HG03575 (cell line): Measurements from ENCODE around the gene ATG13.
"Not testable (repeated sequence)": the region's sequence is repeated elsewhere in the genome, so short reads cannot be mapped to it uniquely, and the experiment has no call there.

Experiments
- ATAC-seq: cut with Tn5 transposase; IDR thresholded peaks from one replicate; pipeline ENCODE4 v1.9.1; 2021; ENCODE audit not compliant: unreplicated experiment, insufficient number of reproducible peaks, low FRiP score; ENCODE audit errors: extremely low read depth

Gene ATG13

DNA sequence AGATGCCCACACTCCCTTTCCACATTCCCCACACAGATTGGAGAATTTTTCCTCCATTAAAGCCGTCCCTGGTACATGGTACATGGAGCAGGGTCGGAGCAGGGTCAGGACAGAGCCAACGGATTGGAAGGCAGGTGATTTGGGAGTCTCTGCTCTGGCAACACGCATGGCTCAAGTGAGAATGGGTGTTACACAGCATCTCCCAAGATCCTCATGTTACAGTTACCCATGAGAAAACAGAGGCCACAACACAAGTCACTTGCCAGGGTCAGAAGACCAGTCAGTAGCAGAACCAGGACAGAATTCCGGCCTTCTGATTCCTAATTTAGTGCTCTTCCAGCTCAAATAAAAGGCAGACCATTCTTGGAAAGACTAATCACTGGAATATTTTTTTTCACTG lies 94.0 kb downstream of the ATG13 start:
- ATAC-seq: no peak

DNA sequence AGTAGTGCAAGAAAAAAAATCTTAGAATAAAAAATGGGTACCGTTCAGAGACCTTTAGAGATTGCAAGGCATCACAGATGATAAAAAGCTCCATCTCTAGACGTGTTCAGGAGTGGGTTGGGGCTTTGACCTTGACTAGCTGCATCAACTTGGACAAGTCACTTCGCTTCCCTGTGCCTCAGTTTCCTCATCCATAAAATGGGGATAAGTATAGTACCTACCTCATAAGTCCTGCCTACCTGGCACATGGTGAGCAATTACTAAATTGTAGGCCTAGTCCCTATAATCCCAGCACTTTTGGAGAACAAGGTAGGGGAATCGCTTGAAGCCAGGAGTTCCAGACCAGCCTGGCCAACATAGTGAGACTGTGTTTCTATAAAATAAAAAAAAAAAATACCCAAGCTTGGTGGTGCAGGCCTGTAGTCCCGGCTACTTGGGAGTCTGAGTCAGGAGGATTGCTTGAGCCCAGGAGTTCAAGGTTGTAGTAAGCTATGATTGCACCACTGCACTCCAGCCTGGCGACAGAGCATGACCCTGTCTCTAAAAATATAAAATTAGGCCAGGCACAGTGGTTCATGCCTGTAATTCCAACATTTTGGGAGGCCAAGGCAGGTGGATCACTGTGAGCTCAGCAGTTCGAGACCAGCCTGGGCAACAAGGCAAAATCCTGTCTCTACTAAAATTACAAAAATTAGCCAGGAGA lies 95.7 kb downstream of the ATG13 start:
- no peak for ATAC-seq

DNA sequence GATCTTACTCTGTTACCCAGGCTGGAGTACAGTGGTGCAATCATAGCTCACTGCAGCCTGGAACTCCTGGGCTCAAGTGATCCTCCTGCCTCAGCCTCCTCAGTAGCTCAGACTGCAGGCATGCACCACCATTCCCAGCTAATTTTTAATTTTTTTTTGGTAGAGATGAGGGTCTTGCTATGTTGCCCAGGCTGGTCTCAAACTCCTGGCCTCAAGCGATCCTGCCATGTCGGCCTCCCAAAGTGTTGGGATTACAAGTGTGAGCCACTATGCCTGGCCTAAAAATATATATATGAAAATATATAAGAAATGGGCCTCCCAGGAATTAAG lies 100.4 kb downstream of the ATG13 start:
- not testable (repeated sequence) for ATAC-seq

DNA sequence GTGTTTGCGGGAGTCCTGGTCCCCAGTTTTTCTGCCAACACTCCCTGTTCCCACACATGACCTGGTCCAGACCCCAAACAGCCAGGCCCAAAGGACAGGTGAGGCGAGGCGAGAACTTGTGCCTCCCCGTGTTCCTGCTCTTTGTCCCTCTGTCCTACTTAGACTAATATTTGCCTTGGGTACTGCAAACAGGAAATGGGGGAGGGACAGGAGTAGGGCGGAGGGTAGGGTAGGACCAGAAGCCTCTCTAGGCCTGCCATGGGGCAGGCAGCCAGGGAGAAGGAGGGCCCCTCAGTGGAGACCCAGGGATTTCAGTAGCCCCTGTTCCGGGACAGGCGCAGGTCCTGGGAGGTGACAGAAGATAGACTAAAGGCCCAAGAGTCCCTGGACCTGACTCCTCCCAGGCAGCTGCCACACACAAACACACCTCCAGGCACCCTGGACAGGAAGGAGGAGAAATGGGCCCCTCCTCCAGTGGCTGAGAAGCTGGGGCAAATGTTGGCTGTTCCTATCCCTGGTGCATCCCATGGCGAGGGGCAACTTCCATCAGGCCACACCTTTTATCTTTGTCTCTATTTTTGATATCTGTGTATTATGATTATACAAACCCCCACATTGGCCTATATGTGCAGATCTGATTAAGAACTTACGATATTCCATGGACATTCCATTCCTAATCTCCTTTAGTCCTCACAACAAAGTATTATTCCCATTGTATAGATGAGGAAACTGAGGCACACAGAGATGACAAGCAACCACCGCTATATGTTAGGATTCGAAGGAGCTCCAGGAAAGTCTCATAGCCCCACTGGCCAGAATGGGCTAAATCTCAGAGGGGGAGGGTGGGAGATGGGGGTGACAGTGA lies 101.0 kb downstream of the ATG13 start:
- ATAC-seq: no peak

DNA sequence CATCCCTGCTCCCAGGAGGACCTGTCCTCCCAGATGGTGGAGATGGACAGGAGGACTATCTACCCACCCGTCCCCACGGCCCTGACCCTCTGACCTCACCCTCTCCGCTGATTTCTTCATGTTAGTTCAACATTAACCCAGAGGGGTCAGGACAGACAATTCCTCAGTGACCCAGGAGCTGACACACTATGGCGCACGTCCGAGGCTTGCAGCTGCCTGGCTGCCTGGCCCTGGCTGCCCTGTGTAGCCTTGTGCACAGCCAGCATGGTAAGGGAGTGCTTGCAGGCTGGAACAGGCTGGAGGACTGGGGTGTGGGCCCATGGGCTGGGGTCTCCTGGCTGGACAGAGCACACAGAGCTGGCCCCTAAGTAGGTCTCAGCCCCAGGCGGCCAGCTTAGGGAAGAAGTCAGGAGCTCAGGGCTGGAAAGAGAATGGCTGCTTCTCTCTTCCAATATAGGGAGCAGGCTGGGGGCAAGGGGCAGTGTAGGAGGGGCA lies 101.7 kb downstream of the ATG13 start, which contains the start of gene F2:
TSS of gene F2 (plus strand) at position 166 of the 495 bp plus-strand sequence. CDS start at position 189, 23 bp downstream.
- ATAC-seq: no peak

- no peak for ATAC-seq
These were observed 102.3 kb downstream of the ATG13 start for GRCh38 chr11:46719543-46720218.

- no peak for ATAC-seq
These were observed 103.9 kb downstream of the ATG13 start for GRCh38 chr11:46721286-46721685.

- ATAC-seq: no peak
These were observed 105.4 kb downstream of the ATG13 start for GRCh38 chr11:46722566-46723358.

- no peak for ATAC-seq
These were observed 106.0 kb downstream of the ATG13 start for GRCh38 chr11:46723359-46723680.

DNA sequence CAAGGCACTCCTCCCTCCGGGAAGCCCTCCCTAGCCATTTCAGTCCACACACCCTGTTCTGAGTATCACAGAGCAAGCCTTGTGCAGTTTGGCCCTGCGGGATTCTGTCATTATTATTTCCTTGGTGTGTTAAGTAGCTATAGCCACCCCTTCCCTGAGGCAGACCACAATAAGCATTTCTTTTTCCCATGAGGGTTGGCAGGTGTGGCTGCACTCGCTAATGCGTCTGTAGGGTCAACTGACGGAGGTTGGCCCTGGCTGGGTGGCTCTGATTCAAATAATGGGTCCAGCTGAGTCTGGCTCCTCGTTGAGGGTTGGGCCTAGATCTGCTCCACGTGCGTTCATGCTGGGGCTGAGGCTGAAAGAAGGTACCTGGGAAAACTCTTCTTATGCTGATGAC lies 106.7 kb downstream of the ATG13 start:
- ATAC-seq: no peak
